Measurements from ENCODE around the gene BAHD1.

BAHD1 gene

GRCh38 chr15:40463279-40463678 lies 22.5 kb downstream of the BAHD1 start:
- Histone ChIP-seq H3K9ac (ENCODE audit: low read depth, low read length) (no peak overlapping the region), H3K4me1 (ENCODE audit: insufficient read depth, low read length) (no peaks in the 10 kb centered on the region), H3K36me3 (ENCODE audit: insufficient read depth, low read length) (peaks cover 16% of the 10 kb centered on the region), H3K9me3 (ENCODE audit: control insufficient read depth, insufficient read depth, low read length) (no peaks in the 10 kb centered on the region)

GRCh38 chr15:40463886-40464545 lies 23.3 kb downstream of the BAHD1 start:
- no peak overlapping the region for H3K9ac ChIP-seq (ENCODE audit: low read depth, low read length)
- H3K4me1 ChIP-seq (ENCODE audit: insufficient read depth, low read length) = no peaks in the 10 kb centered on the region
- peaks cover 16% of the 10 kb centered on the region for H3K36me3 ChIP-seq (ENCODE audit: insufficient read depth, low read length)
- H3K9me3 ChIP-seq (ENCODE audit: control insufficient read depth, insufficient read depth, low read length) = no peaks in the 10 kb centered on the region

- Histone ChIP-seq H3K9ac (ENCODE audit: low read depth, low read length) (no peak overlapping the region), H3K4me1 (ENCODE audit: insufficient read depth, low read length) (no peaks in the 10 kb centered on the region), H3K36me3 (ENCODE audit: insufficient read depth, low read length) (peaks cover 16% of the 10 kb centered on the region), H3K9me3 (ENCODE audit: control insufficient read depth, insufficient read depth, low read length) (no peaks in the 10 kb centered on the region)
Observed at GRCh38 chr15:40464595-40465185, 23.9 kb downstream of the BAHD1 start.

GRCh38 chr15:40465939-40466338 lies 25.2 kb downstream of the BAHD1 start:
- Histone ChIP-seq H3K36me3 (ENCODE audit: insufficient read depth, low read length) (peaks cover 14% of the 10 kb centered on the region), H3K9me3 (ENCODE audit: control insufficient read depth, insufficient read depth, low read length) (no peaks in the 10 kb centered on the region), H3K4me1 (ENCODE audit: insufficient read depth, low read length) (peaks cover 6% of the 10 kb centered on the region; the same call in 1 of the 2 replicates), H3K9ac (ENCODE audit: low read depth, low read length) (no peak overlapping the region)

GRCh38 chr15:40466426-40467260 lies 25.9 kb downstream of the BAHD1 start:
- no peaks in the 10 kb centered on the region for H3K9me3 ChIP-seq (ENCODE audit: control insufficient read depth, insufficient read depth, low read length)
- no peak overlapping the region for H3K9ac ChIP-seq (ENCODE audit: low read depth, low read length)
- peaks cover 13% of the 10 kb centered on the region for H3K36me3 ChIP-seq (ENCODE audit: insufficient read depth, low read length)
- H3K4me1 ChIP-seq (ENCODE audit: insufficient read depth, low read length) = peaks cover 6% of the 10 kb centered on the region; the same call in 1 of the 2 replicates

GRCh38 chr15:40467261-40467615 lies 26.5 kb downstream of the BAHD1 start:
- Histone ChIP-seq H3K36me3 (ENCODE audit: insufficient read depth, low read length) (peaks cover 12% of the 10 kb centered on the region), H3K4me1 (ENCODE audit: insufficient read depth, low read length) (peaks cover 9% of the 10 kb centered on the region; the same call in 1 of the 2 replicates), H3K9ac (ENCODE audit: low read depth, low read length) (no peak overlapping the region), H3K9me3 (ENCODE audit: control insufficient read depth, insufficient read depth, low read length) (no peaks in the 10 kb centered on the region)

GRCh38 chr15:40468898-40469331 lies 28.2 kb downstream of the BAHD1 start:
- no peak overlapping the region; the same call in 1 of the 2 replicates for H3K9ac ChIP-seq (ENCODE audit: low read depth, low read length)
- H3K36me3 ChIP-seq (ENCODE audit: insufficient read depth, low read length) = peaks cover 8% of the 10 kb centered on the region; the same call in 1 of the 2 replicates
- no peaks in the 10 kb centered on the region for H3K9me3 ChIP-seq (ENCODE audit: control insufficient read depth, insufficient read depth, low read length)
- H3K4me1 ChIP-seq (ENCODE audit: insufficient read depth, low read length) = peaks cover 15% of the 10 kb centered on the region

GRCh38 chr15:40469776-40470390 lies 29.1 kb downstream of the BAHD1 start:
- Histone ChIP-seq H3K36me3 (ENCODE audit: insufficient read depth, low read length) (peaks cover 4% of the 10 kb centered on the region; the same call in 1 of the 2 replicates), H3K9ac (ENCODE audit: low read depth, low read length) (peak overlapping the region; percentile 38; the same call in 1 of the 2 replicates), H3K4me1 (ENCODE audit: insufficient read depth, low read length) (peaks cover 15% of the 10 kb centered on the region), H3K9me3 (ENCODE audit: control insufficient read depth, insufficient read depth, low read length) (no peaks in the 10 kb centered on the region)

- H3K36me3 ChIP-seq (ENCODE audit: insufficient read depth, low read length) = peaks cover 1% of the 10 kb centered on the region; the same call in 1 of the 2 replicates
Observed at GRCh38 chr15:40470423-40471104, 29.8 kb downstream of the BAHD1 start, which contains the start of gene CHST14. CHST14 (plus strand) TSS chr15:40470984; CDS start chr15:40471214, 230 bp downstream.

GRCh38 chr15:40471105-40471807 lies 30.5 kb downstream of the BAHD1 start:
- Histone ChIP-seq H3K9me3 (ENCODE audit: control insufficient read depth, insufficient read depth, low read length) (no peaks in the 10 kb centered on the region), H3K9ac (ENCODE audit: low read depth, low read length) (peak overlapping the region; percentile 77), H3K36me3 (ENCODE audit: insufficient read depth, low read length) (no peaks in the 10 kb centered on the region), H3K4me1 (ENCODE audit: insufficient read depth, low read length) (peaks cover 15% of the 10 kb centered on the region)

More at GRCh38 chr15:40470423-40471104, 29.8 kb downstream of the BAHD1 start, which contains the start of gene CHST14:
- Histone ChIP-seq H3K9ac (ENCODE audit: low read depth, low read length) (peak within 1 kb of the TSS; percentile 77), H3K9me3 (ENCODE audit: control insufficient read depth, insufficient read depth, low read length) (no peaks in the 10 kb centered on the region), H3K4me1 (ENCODE audit: insufficient read depth, low read length) (peaks cover 15% of the 10 kb centered on the region)

- no peaks in the 10 kb centered on the region for H3K9me3 ChIP-seq (ENCODE audit: control insufficient read depth, insufficient read depth, low read length)
- no peaks in the 10 kb centered on the region for H3K36me3 ChIP-seq (ENCODE audit: insufficient read depth, low read length)
- peak overlapping the region; percentile 77 for H3K9ac ChIP-seq (ENCODE audit: low read depth, low read length)
- peaks cover 15% of the 10 kb centered on the region for H3K4me1 ChIP-seq (ENCODE audit: insufficient read depth, low read length)
Observed at GRCh38 chr15:40471808-40472150, 31.0 kb downstream of the BAHD1 start.

- Histone ChIP-seq H3K9ac (ENCODE audit: low read depth, low read length) (peak overlapping the region; percentile 77; the same call in 1 of the 2 replicates), H3K9me3 (ENCODE audit: control insufficient read depth, insufficient read depth, low read length) (no peaks in the 10 kb centered on the region), H3K36me3 (ENCODE audit: insufficient read depth, low read length) (no peaks in the 10 kb centered on the region), H3K4me1 (ENCODE audit: insufficient read depth, low read length) (peaks cover 15% of the 10 kb centered on the region)
Observed at GRCh38 chr15:40472171-40472727, 31.5 kb downstream of the BAHD1 start.

- Histone ChIP-seq H3K4me1 (ENCODE audit: insufficient read depth, low read length) (peaks cover 15% of the 10 kb centered on the region), H3K9ac (ENCODE audit: low read depth, low read length) (no peak overlapping the region), H3K9me3 (ENCODE audit: control insufficient read depth, insufficient read depth, low read length) (no peaks in the 10 kb centered on the region), H3K36me3 (ENCODE audit: insufficient read depth, low read length) (no peaks in the 10 kb centered on the region)
Observed at GRCh38 chr15:40474581-40474980, 33.8 kb downstream of the BAHD1 start.

All from ES-I3 (cell line).